Coronary artery (tissue), 2 donors: ENCODE measurements around the gene RELA.
A peak's percentile ranks its signal among the peaks of the same experiment; 100 is the strongest.

Experiments used
- DNase-seq: peaks from one replicate; pipeline ENCODE4 v3.0.0-alpha.2; 2017; ENCODE audit warnings: low spot score
- H3K27ac ChIP-seq, 2 donors: fragments of 200-600 bp; sonication (generic); one replicate each; pipeline ENCODE4 v1.5.1; 2016 to 2019
- H3K4me3 ChIP-seq: fragments of 200-600 bp; sonication (generic); 2 replicates; pipeline ENCODE4 v1.5.1; 2016; ENCODE audit warnings: mild to moderate bottlenecking, moderate library complexity
- CTCF ChIP-seq: fragments of 200-600 bp; sonication (generic); IDR thresholded peaks from one replicate; pipeline ENCODE4 v1.5.1; 2019; ENCODE audit warnings: antibody characterized with exemption

Gene RELA

GRCh38 chr11:65650547-65651338 lies 12.0 kb downstream of the RELA start:
- Histone ChIP-seq H3K4me3 (no peak overlapping the region), H3K27ac (peak overlapping the region; percentile 92 to 99)
- no peak for TF ChIP-seq CTCF
- no peak for DNase-seq

DNA sequence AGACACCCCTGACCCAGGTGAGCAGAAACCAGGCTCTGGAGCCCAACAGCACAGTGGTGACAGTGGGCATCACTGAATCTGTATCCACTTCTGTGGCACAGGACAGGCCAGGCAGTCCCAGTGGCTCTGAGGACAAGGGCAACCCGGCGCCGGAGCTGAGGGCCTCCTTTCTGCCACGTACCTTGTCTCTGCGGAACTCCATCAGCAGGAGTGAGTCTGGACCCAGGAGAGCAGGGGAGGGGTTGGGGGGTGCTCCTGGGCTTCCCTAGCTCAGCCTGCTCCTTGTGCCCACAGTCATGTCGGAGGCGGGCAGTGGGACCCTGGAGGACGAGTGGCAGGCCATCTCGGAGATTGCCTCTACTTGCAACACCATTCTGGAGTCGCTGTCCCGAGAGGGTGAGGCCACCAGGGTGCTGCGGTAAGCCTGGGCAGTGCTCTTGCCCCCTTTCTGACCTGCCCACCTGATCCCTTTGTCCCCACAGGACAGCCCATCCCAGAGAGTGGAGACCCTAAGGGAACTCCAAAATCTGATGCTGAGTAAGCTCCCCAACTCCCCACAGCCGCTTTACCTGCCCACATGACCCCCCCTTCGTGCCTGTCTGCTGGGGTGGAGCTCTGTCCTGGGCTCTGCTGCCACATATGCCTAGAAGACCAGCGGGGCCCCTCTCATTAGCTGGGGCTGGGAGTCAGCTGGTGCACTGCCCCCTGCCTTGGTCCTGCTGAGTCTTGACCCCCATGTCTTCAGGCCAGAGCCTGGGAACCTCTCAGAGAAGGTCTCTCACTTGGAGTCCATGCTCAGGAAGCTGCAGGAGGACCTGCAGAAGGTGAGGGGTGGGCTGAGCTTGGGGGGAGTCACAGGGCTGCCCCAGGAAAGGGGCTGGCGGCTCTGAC lies 12.8 kb downstream of the RELA start:
- no peak for TF ChIP-seq CTCF
- Histone ChIP-seq H3K4me3 (no peak overlapping the region), H3K27ac (peak overlapping the region in 1 of 2 donors; percentile 99)
- no peak for DNase-seq

GRCh38 chr11:65648997-65649493 lies 13.7 kb downstream of the RELA start:
- H3K27ac ChIP-seq: peak overlapping the region in 1 of 2 donors; percentile 1
- no peak overlapping the region for H3K4me3 ChIP-seq
- TF ChIP-seq CTCF: no peak
- no peak for DNase-seq

GRCh38 chr11:65646958-65647701 lies 15.6 kb downstream of the RELA start:
- TF ChIP-seq CTCF: no peak
- no peak for DNase-seq
- Histone ChIP-seq H3K4me3 (peak overlapping the region; percentile 60), H3K27ac (peak overlapping the region in 1 of 2 donors; percentile 72)

- TF ChIP-seq CTCF: no peak
- no peak for DNase-seq
- H3K4me3 ChIP-seq: no peak overlapping the region
- H3K27ac ChIP-seq: peak overlapping the region in 1 of 2 donors; percentile 72
Measured at GRCh38 chr11:65646288-65646957, 16.3 kb downstream of the RELA start.

- TF ChIP-seq CTCF: no peak
- Histone ChIP-seq H3K4me3 (no peak overlapping the region), H3K27ac (peak overlapping the region in 1 of 2 donors; percentile 16)
- no peak for DNase-seq
Measured at GRCh38 chr11:65645710-65646109, 17.0 kb downstream of the RELA start.
